Cardiac septum (tissue), 1 donor: Measurements from ENCODE around the gene LGALS9C. TPM values are rescaled to one million over a fixed set of nuclear protein-coding genes. Genes with fewer than 3 reads are reported as not detected.
"Not testable (repeated sequence)": the region's sequence is repeated elsewhere in the genome, so short reads cannot be mapped to it uniquely, and the experiment has no call there.

Experiments
- DNase-seq: peaks from one replicate; pipeline ENCODE4 v3.0.0-alpha.2; 2020; ENCODE audit warnings: low spot score
- intact Hi-C: fragments of 100-400 bp; cut with DNase I; formaldehyde crosslinking; loops from one replicate; pipeline ENCODE4 v1.14.0; 2022
- total RNA-seq: library from RNA; stranded (reverse); fragmentation: NEBNext Ultra II Directional; extraction: Animal tissue kit (Norgen Biotek cat#: 25700); gene quantifications from one replicate; pipeline ENCODE4 v1.2.1, GENCODE V29; 2021
- donor health status: DM: no; HTN: no; CAD: no.

LGALS9C gene
- total RNA-seq, 1 donor from 2014 or later = not detected

DNA sequence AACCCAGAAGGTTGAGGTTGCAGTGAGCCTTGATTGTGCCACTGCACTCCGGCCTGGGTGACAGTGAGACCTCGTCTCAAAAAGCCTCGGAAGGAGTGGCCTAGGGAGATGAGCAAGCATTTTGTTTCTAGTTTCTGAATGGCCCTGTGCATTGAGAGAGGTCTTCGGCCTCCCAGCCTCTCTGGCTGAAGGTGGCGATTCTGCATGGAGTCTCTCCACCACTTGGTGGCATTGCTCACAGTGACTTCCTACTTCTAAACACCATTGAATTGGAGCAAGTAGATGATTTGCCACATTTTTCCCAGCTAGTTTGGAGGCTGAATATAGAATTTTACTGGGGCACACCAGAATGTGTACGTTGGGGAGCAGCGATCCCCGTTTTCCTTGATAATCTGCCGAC is 48.4 kb downstream of the LGALS9C start:
- DNase-seq, intact Hi-C loops: not testable (repeated sequence)

DNA sequence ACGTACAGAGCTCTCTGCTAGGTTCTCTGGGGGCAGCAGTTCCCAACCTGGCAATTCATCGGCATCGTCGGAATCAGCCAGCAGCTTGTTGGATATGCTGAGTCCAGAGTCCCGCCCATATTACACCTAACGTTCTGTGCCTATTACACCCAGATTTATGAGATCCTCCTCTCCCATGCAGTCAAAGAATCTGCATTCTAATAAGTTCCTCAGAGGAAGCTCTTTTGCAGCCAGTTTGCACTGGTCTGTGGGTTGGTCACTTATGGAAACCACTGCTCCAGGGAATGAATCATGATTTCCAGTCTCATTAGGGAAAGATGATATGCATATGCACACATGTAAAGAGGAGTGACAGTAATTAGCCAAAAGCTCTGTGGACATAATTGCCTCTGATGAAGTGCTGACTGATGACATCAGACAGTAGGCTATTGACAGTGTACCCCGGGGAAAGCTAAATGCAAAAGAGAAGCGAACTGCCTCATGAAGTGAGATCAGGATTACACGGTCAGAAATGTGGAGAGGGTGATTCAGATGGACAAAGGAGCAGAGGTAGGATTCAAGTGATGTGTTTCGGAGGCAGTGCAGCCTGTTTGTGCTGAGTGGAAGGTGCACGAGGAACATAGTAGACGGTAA is 49.7 kb downstream of the LGALS9C start:
- intact Hi-C loops, DNase-seq: not testable (repeated sequence)

DNA sequence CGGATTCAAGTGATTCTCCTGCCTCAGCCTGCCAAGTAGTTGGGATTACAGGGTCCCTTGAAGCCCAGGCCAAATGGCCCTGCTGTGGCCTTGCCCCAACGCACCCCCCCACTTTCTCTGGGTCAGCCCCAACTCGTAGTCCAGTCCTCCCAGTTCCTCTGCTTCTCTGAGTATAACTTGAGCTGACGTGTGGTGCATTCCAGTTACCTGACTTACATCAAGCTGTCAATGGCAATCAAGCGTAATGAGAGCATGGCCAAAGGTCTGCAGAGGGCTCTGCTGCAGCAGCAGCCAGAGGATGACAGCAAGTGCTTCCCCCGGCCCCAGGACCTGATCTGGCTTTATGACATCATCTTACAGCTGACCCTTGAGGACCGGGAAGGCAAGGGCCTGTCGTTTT is 50.8 kb downstream of the LGALS9C start:
- DNase-seq, intact Hi-C loops: not testable (repeated sequence)

DNA sequence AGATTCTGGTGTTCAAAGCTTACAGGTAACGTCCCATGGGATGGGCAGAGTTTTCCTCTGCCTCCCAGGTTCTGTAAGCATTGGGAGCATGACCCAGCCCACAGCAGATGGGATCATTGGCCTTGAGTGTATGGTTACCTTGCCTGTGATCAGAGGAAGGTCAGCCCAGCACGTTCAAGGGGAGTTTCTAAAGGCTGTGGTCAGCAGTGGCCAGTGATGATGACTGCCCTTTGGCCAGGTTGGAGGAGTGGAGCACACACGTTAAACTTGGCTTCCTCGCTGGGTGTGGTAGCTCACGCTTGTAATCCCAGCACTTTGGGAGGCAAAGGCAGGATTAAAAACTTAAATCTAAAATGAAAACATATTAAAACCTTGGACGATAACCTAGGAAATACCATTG is 51.8 kb downstream of the LGALS9C start:
- intact Hi-C loops, DNase-seq: not testable (repeated sequence)

DNA sequence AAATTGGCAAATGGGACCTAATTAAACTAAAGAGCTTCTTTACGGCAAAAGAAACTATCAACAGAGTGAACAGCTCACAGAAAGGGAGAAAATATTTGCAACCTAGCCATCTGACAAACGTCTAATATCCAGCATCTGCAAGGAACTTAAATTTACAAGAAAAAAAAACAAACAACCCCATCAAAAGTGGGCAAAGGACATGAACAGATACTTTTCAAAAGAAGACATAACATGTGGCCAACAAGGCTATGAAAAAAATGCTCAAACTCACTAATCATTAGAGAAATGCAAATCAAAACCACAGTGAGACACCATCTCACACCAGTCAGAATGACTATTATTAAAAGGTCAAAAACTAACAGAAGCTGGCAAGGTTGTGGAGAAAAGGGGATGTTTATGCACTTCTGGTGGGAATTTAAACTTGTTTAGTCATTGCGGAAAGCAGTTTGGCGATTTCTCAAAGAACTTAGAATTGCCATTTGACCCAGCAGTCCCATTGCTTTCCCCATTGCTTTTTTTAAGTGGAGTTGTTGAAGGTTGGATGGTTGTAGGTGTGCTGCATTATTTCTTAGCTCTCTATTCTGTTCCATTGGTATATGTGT is 52.4 kb downstream of the LGALS9C start:
- DNase-seq, intact Hi-C loops: not testable (repeated sequence)

DNA sequence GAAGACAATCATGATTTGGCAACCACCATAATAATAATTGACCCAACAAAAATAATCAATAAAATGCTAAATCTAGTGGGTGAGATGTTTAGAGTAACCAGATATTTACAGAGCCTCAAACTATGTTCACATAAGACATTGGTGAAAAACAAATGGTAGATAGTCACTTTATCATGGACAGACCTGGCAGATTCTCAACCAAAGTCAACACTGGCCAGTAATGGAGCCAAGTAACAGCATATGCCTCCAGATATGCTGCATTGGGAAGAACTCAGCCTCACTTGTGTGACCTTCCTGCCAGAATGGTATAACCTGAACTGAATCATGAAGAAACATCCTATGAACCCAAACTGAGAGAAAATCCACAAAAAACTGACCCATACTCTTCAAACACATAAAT is 53.8 kb downstream of the LGALS9C start:
- DNase-seq, intact Hi-C loops: not testable (repeated sequence)

DNA sequence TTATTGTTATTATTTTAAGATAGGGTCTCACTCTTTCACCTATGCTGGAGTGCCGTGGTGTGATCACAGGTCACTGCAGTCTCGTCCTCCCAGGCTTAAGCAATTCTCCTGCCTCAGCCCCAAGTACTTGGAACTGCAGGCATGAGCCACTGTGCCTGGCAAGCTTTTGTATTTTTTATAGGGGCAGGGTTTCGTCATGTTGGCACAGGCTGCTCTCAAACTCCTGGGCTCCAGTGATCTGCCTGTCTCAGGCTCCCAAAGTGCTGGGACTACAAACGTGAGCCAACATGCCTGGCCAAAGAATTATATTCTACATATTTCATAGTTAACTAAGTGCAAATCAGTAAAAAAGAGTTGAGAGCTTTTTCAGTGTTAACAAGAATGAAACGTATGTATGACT is 65.6 kb downstream of the LGALS9C start:
- intact Hi-C loops = not testable (repeated sequence)

DNA sequence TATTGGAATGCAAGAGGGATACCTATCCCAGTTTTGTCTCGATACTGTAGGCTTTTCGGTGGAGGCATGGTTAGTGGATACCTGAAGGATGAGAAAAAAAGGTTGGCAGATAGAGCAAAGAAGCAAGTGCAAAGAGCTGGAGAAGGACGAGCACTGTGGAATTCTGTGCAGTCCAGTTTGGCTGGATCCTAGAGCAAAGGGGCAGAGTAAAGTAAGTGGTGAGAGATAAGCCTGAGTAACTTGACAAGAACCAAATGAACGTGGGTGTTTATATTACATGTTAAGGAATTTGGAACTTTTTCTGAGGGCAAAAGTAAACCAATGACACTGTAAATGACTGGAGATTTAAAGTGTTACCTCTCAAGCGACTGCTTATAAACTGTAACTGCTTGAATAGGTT is 66.3 kb downstream of the LGALS9C start:
- intact Hi-C loops, DNase-seq: not testable (repeated sequence)

More for the DNA sequence above, 65.6 kb downstream of the LGALS9C start:
- DNase-seq = not testable (repeated sequence)

Other genes starting within 250 kb of the LGALS9C start
- gene FLII, start 218.1 kb upstream of the LGALS9C start, total RNA-seq = 294 TPM
- gene MIEF2, start 216.1 kb upstream of the LGALS9C start, total RNA-seq = 28.0 TPM
- 14.1 TPM for gene TOP3A, start 161.8 kb upstream of the LGALS9C start, total RNA-seq
- gene SMCR8, start 161.5 kb upstream of the LGALS9C start, total RNA-seq = 9.9 TPM
- 2.3 TPM for gene SHMT1, start 113.2 kb upstream of the LGALS9C start, total RNA-seq
- not detected for gene EVPLL, start 99.0 kb upstream of the LGALS9C start, total RNA-seq
- not detected for gene TBC1D28, start 167.6 kb downstream of the LGALS9C start, total RNA-seq
- gene FOXO3B, start 205.5 kb downstream of the LGALS9C start, total RNA-seq = 1.1 TPM